Esophagus mucosa (tissue), 1 donor: ENCODE measurements around the gene MUL1. TPM values are rescaled to one million over a fixed set of nuclear protein-coding genes. Genes with fewer than 3 reads are reported as not detected.

Experiments
- ATAC-seq: fragments of 200-7000 bp; cut with Tn5 transposase; one replicate; pipeline ENCODE4 v1.9.1; 2020
- total RNA-seq: library from RNA; stranded (reverse); gene quantifications from one replicate; pipeline ENCODE4 v1.2.4, GENCODE V29; 2023
- donor health status: DM: yes; HTN: yes; CAD: no.

The MUL1 gene
- total RNA-seq, 1 donor from 2014 or later = 17.1 TPM

- no peak for ATAC-seq
These were observed 23.2 kb downstream of the MUL1 start for GRCh38 chr1:20484519-20485462.

- ATAC-seq = no peak
These were observed 24.0 kb downstream of the MUL1 start for GRCh38 chr1:20483833-20484518.

DNA sequence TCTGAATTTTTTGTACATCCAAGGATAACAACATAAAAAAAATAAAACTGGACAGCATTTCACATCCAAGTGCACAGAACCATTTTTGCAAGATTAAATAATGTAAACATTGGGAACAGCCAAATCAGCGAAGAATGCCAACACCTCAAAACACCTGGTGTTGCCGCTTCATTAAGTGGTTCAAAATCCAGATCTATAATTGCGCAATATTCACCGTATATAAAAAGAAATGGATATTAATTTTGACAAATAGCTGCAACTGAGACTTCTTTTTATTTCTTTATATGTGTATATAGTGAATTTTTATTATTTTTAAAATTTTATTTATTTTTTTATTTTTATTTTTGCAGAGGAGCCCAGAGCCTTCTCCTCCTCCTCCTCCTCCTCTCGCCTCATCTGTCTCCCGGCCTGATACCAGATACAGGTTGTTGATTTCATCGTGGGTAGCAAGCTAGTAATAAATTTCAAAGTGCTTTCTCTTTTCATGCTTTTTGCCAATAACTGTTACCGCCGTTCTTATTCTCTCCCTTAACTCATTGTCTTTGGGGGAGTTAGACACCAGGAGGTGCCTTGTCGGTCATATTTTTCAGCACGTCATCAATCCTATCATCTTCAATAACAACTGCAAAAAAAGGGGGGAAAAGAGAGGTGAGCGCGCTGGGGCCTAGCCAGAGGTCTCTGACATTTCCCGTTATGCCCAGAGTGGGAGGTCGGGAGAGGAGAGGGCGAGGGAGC, 24.7 kb downstream of the MUL1 start:
- no peak for ATAC-seq

GRCh38 chr1:20481643-20482498, 26.1 kb downstream of the MUL1 start:
- no peak for ATAC-seq

DNA sequence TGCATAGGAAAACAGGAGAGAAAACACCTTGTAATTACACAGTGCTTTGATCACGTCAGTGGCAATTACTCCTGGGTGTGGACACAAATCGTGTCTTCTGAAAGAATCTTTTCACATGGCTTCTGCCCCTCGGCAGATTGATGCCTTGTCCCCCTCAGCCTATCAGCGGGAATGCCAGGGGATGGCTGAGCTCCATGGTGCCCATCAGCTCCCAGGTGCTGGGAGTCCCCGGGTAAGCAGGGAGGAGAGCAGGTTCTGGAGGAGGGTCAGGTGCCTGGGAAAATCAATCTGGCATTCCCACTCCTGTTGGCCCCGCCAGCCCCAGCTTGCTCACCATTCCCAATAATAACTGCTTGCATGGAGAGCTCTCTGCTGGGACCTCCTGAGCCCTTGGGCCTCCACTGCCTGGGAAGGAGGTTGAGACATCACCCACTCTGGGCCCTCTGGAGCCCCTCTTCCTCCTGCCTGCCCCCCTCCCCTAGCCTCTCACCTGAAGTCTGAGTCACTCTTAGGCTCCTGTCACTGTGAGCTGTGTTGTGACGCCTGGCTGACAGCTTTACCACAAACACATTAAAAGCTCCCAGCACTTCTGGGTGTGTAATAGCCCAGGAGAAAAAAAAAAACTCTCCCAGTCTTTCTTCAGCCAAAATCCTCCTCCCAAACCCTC, 26.9 kb downstream of the MUL1 start:
- no peak for ATAC-seq

- ATAC-seq = no peak
These were observed 27.6 kb downstream of the MUL1 start for GRCh38 chr1:20480243-20480944.

DNA sequence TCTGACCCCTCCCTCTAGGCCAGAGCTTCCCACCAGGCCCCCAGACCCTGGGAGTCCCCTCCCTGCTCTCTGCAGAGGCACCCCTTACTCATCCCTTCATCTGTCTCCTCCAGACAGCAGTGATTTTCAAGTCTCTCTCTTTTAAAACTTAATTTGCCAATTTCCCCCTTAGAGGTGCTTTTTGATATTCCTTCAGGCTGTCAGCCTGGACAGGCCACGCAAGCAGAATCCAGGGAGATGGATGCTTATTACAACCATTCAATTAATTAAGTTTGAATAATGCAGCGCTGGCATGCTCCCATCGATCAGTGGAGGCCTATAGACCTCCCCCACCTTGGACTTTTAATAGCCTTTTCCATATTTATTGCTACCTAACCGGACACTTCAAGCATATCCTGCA, 28.1 kb downstream of the MUL1 start:
- no peak for ATAC-seq

DNA sequence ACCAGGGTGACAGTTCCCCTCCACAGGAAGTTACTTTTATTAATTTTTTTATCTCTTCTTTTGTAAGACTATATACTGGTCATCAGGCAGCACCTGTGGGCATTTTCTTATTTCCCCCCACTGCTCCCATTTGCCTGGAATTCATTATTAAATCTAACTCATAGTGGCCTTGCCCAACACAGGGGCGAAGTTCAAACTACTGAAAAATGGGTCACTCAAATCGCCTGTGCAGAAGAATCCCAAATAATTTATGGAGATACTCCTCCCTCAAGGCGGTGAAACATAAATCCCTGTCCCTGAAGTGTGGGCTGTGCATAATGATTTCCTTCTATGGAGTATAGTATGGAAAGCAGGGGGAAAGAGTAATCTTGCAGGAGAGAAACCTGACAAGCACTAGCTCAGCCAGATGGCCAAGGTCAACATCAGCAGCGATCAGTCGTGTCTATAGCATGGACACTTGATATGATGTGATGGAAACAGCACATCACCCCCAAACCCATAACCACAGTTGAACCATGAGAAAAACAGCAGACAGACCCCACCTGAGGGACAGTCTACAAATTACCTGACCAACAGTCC, 29.8 kb downstream of the MUL1 start:
- no peak for ATAC-seq

DNA sequence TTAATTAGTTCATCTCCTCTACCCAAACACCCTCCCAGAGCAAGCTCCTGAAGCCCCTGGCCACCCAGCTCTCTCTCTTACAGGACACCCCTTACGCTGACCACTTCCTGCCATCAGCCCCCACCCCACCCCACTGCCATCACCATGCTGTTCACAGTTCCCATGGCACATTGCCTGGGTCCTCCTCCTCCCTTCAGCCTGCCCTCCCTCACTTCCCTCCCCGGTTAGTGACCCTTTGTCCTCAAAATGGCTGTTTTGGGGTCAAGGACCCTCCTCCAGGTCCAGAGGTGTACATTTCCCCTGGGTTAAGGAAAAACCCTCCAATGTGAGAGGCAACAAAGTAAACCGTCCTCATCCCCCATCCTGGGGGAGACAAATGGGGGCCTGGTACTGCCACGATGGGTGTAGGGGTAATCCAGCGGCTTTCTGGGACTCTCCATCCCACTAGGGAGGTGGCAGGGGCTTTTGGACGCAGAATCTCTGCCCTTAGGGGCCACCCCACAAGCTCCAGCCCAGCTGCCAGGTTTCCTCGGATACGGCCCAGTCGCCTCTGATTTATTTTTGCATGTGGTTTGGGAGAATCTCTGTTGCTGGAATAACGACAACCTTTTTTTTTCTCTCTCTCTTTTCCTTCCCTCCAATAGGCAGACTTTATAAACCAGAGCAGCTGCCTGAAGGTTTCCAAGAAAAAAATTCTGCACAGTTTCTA, 30.4 kb downstream of the MUL1 start:
- no peak for ATAC-seq

GRCh38 chr1:20476265-20477038, 31.5 kb downstream of the MUL1 start:
- peak; percentile 27 for ATAC-seq

DNA sequence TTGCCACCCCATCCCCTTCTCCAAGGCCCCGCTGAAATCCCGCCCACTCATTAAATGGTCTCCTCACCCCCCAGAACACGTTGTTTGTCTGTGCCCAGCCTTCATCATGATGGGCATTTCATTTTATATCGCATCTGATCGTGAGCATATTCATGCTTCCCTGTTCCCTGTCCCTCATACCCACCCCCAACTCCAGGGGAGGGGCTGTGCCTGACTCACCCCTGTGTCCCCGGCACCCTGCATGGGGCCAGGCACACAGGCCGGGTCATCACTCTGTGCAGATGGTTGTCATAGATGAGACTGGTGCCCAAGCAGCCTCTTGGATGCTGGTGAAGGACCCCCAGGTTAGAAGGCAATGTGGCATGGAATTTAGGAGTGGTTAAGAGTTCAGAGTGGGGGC, 33.0 kb downstream of the MUL1 start:
- no peak for ATAC-seq

- ATAC-seq = no peak
These were observed 33.5 kb downstream of the MUL1 start for GRCh38 chr1:20474333-20474975.

- ATAC-seq = no peak
These were observed 34.1 kb downstream of the MUL1 start for GRCh38 chr1:20473894-20474293.

DNA sequence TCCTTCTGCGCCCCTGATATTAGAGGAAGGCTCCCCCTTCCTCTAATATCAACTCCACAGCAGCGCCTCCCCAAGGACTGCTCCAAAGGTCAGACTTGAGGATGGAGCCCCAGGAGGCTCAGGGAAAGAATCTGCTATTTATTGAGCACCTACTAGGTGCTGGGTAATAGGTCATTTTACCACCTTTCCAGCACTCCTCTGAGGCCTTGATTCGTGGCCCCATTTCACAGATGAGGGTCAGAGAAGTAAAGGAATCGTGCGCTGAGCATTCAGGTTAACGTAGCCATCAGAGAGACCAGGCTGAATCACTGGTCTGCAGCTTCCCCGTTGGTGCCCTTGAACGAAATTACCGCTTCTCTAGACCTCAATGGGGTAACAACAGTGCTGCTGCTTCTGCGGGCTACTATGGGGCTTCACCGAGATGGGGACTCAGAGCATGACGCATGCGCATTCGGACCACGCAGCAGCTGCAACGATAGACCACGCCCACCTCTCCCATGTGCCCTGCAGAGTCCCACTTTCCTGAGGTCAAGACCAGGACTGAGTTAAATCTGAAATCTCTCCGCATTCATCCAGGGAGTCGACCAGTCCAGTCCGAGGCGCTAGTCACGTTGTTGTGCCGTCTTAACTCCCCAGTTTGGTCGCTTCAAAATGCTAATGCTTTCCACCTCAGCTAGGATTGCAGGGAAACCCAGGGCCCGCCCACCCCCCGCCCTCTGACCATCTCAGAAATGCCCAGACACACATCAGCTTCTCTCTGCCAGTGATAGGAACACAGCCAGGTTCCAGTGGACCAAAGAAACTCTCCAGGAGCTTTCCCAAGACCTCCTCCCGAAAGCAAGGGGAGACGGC, 34.9 kb downstream of the MUL1 start:
- no peak for ATAC-seq

DNA sequence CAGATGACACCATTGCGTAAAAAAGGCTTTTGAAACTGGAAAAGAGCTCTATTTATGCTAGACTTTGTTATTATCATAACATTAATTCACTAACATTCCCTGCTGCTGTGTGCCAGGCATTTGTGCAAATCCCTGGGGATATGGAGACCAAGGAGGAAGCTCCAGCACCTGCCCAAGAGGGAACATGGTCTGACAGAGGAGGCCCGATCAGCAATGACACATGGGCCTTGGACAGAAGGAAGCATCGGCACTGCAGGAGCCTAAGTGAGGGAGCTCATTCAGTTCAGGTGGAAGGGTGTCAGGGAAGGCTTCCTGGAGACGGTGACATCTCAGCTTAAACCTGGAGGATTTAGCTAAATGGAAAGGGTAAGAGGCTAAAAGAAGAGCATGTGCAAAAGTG, 35.8 kb downstream of the MUL1 start:
- no peak for ATAC-seq

DNA sequence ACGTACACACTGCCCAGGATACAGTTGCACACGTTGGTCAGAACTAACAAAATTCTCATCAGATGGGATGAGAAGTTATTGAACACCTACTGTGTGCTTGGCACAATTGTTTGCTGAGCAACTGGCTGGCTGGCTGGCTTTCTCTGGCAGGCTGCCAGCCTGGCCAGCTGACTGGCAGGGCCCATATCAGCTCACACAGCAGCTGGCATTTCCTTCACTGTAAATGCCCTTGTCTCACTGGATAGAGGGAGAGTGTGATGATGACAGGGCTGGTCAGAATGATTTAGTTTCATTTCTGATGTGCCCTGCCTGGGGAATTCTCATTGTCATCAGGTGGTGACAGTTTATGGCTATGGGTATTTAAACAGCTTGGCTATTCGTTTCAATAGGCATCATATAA, 37.8 kb downstream of the MUL1 start:
- ATAC-seq = no peak

GRCh38 chr1:20469406-20470076, 38.4 kb downstream of the MUL1 start:
- ATAC-seq = no peak
